ENCODE data around the gene STAM2. TPM values are rescaled to one million over a fixed set of nuclear protein-coding genes. Genes with fewer than 3 reads are reported as not detected.

STAM2 gene
- polyA plus RNA-seq, 2 of the 4 experiments (the other 2 are of a cell fraction) = 13.8 to 34.5 TPM

- no peak for DNase-seq (ENCODE audit: low read depth in 1 of 2, low spot score in 1 of 2)
- H3K9me3 ChIP-seq = no peaks in the 10 kb centered on the region
- TF ChIP-seq POLR2A (IDR thresholded peaks at IDR 0.05; ENCODE audit: low read length) = no peak
- no peak for TF ChIP-seq EHMT2 (IDR thresholded peaks at IDR 0.05; ENCODE audit: low read depth)
- TF ChIP-seq FOSL2 (IDR thresholded peaks at IDR 0.05) = no peak
- no peak for TF ChIP-seq FOSL2 (CRISPR knock-in tag; IDR thresholded peaks at IDR 0.05)
- no peak for TF ChIP-seq HOXA7 (CRISPR knock-in tag; IDR thresholded peaks at IDR 0.05)
- TF ChIP-seq BHLHE40 (IDR thresholded peaks at IDR 0.05; ENCODE audit: low read depth, low read length) = no peak
- no peak for TF ChIP-seq FOXS1 (CRISPR knock-in tag; IDR thresholded peaks at IDR 0.05)
- no peak for TF ChIP-seq NPAS2 (CRISPR knock-in tag; IDR thresholded peaks at IDR 0.05; ENCODE audit: borderline replicate concordance)
- no peak for TF ChIP-seq SREBF2 (IDR thresholded peaks at IDR 0.05)
- TF ChIP-seq CHD2 (IDR thresholded peaks at IDR 0.05; ENCODE audit: low read length, partially characterized antibody) = no peak
- no peak for TF ChIP-seq MAZ (IDR thresholded peaks at IDR 0.05; ENCODE audit: borderline replicate concordance, low read depth, low read length)
- TF ChIP-seq E2F6 (IDR thresholded peaks at IDR 0.05; ENCODE audit: borderline replicate concordance, low read depth) = no peak
- no peak for TF ChIP-seq JUN (IDR thresholded peaks at IDR 0.05)
- TF ChIP-seq HDAC2 (IDR thresholded peaks at IDR 0.05) = no peak
- no peak for TF ChIP-seq RAD21 (conservative IDR thresholded peaks at IDR 0.05 in 1 of 2, IDR thresholded peaks at IDR 0.05 in 1 of 2)
- no peaks in the 10 kb centered on the region for H3K4me1 ChIP-seq
- H3K4me3 ChIP-seq = no peak overlapping the region
- POLR2A ChIA-PET = no interaction called here
- no peak overlapping the region for H3K27ac ChIP-seq
- no peak overlapping the region for H3K4me2 ChIP-seq
- 87% methylated on average over 2 of the region's 2 CpGs for WGBS (ENCODE audit: missing lambda C conversion rate)
- no peak for ATAC-seq
- FAIRE-seq = no peak
- CTCF ChIA-PET = interaction anchor here (0.6 to 1.4 kb wide), 2 partner anchors 9 to 412 kb away, joined by 3 to 8 read pairs; no protein-coding TSS in a partner anchor
Observed at GRCh38 chr2:152122161-152122560, 53.4 kb downstream of the STAM2 start.

GRCh38 chr2:152120430-152120829 is 55.1 kb downstream of the STAM2 start:
- no peak for TF ChIP-seq CBX8 (IDR thresholded peaks at IDR 0.05)
- no peak for TF ChIP-seq NR3C1 (IDR thresholded peaks at IDR 0.05)
- no peak for TF ChIP-seq PBX3 (IDR thresholded peaks at IDR 0.05)
- TF ChIP-seq POLR2AphosphoS2 (conservative IDR thresholded peaks at IDR 0.05; ENCODE audit: low read length) = no peak
- no peak for TF ChIP-seq HEYL (CRISPR knock-in tag; IDR thresholded peaks at IDR 0.05)
- no peak for TF ChIP-seq HDAC2 (IDR thresholded peaks at IDR 0.05)
- no peak for TF ChIP-seq ESRRA (IDR thresholded peaks at IDR 0.05; ENCODE audit: borderline replicate concordance, low read length)
- no peak for TF ChIP-seq CHD4 (IDR thresholded peaks at IDR 0.05; ENCODE audit: borderline replicate concordance)
- no peak for TF ChIP-seq HOXB5 (CRISPR knock-in tag; IDR thresholded peaks at IDR 0.05)
- TF ChIP-seq CEBPB (IDR thresholded peaks at IDR 0.05) = no peak
- TF ChIP-seq SREBF2 (IDR thresholded peaks at IDR 0.05) = no peak
- TF ChIP-seq SMC3 (IDR thresholded peaks at IDR 0.05) = no peak
- TF ChIP-seq POLR2A (IDR thresholded peaks at IDR 0.05; ENCODE audit: low read length) = no peak
- DNase-seq (ENCODE audit: low read depth in 1 of 2, low spot score in 1 of 2) (no peak), FAIRE-seq (no peak), ATAC-seq (no peak)
- WGBS (ENCODE audit: missing lambda C conversion rate) = 94% methylated on average over 1 of the region's 1 CpG
- ChIA-PET CTCF (interaction anchor here (0.8 kb wide), 1 partner anchor 9 kb away, joined by 4 read pairs; no protein-coding TSS in a partner anchor), POLR2A (no interaction called here)
- Histone ChIP-seq H3K4me2 (no peak overlapping the region), H3K27ac (no peak overlapping the region), H3K4me1 (no peaks in the 10 kb centered on the region), H3K9me3 (no peaks in the 10 kb centered on the region), H3K4me3 (no peak overlapping the region)

GRCh38 chr2:152115952-152116351 is 59.6 kb downstream of the STAM2 start:
- POLR2A ChIA-PET = no interaction called here
- H3K4me3 ChIP-seq = no peak overlapping the region
- WGBS (ENCODE audit: missing lambda C conversion rate) = 70% methylated on average over 3 of the region's 3 CpGs
- no peaks in the 10 kb centered on the region for H3K9me3 ChIP-seq
- TF ChIP-seq, protein P1, sequence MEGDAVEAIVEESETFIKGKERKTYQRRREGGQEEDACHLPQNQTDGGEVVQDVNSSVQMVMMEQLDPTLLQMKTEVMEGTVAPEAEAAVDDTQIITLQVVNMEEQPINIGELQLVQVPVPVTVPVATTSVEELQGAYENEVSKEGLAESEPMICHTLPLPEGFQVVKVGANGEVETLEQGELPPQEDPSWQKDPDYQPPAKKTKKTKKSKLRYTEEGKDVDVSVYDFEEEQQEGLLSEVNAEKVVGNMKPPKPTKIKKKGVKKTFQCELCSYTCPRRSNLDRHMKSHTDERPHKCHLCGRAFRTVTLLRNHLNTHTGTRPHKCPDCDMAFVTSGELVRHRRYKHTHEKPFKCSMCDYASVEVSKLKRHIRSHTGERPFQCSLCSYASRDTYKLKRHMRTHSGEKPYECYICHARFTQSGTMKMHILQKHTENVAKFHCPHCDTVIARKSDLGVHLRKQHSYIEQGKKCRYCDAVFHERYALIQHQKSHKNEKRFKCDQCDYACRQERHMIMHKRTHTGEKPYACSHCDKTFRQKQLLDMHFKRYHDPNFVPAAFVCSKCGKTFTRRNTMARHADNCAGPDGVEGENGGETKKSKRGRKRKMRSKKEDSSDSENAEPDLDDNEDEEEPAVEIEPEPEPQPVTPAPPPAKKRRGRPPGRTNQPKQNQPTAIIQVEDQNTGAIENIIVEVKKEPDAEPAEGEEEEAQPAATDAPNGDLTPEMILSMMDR (IDR thresholded peaks at IDR 0.05) = 0 out of 3 replicates have a peak, but pooled peaks have one; percentile 6
- TF ChIP-seq HOXB13 (CRISPR knock-in tag; IDR thresholded peaks at IDR 0.05; ENCODE audit: low read depth) = no peak
- CTCF ChIA-PET = no interaction called here
- FAIRE-seq (no peak), DNase-seq (ENCODE audit: low read depth in 1 of 2, low spot score in 1 of 2) (peak in 1 of 2 experiments; percentile 43), ATAC-seq (peak; percentile 81 to 85)
- no peak overlapping the region for H3K4me2 ChIP-seq
- no peaks in the 10 kb centered on the region for H3K4me1 ChIP-seq
- no peak overlapping the region for H3K27ac ChIP-seq
